ENCODE data around the gene SLC22A5.

DNA sequence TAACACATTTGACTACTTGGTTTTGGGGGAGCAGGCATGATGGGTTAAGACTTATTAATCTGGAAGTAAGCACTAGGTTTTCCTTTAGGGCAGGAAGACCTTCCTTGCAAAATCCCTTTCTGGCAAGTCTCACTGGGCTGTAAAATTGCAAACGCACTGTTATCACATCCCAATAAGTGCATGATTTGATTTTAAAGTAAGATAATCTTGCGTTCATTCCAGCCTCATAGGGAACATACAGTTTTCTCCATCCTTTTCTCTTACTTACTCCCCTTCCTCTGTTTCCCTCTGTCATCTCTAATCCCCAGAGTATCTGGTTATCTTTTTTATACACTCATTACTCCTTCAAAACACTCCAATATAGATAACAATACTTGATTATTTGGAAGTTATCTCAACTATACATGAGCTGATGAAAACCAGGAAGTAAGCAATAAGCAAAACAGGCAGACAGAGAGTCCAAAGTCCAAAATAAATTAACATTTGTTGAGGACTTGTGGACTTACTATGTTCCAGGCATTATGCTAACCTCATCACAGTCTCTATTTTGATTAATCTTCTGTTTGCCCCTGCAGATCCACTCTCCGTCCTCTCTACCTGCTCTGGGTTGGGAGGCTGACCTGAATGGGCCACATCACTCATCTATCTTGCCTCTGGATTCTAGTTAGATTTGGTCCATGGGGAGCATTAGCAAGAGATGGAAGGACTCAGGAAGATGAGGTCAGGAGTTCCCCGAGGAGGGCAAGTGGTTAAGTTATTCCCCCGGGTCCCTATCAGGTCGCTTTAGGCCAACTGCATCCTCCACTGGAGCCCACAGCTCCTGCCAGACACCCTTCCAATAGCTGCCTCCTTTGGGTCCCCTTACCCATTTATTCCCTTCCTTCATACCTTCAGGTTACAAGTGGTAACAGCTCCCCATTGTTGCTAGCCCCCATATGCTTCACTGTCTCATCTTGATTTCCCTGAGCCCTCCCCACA lies 60.2 kb downstream of the SLC22A5 start:
- no peak for TF ChIP-seq CTCF (optimal IDR thresholded peaks at IDR 0.05 in 1 of 3, IDR thresholded peaks at IDR 0.05 in 1 of 3, conservative IDR thresholded peaks at IDR 0.05 in 1 of 3; ENCODE audit: extremely low read depth in 1 of 3, insufficient read depth in 2 of 3, low read length in 3 of 3)
- no peak for TF ChIP-seq EZH2 (IDR thresholded peaks at IDR 0.05; ENCODE audit: low read length)

Data from keratinocyte (primary cell).